Mucosa of descending colon (tissue), 3 donors: ENCODE measurements around the gene CCDC88C. TPM values are rescaled to one million over a fixed set of nuclear protein-coding genes. Genes with fewer than 3 reads are reported as not detected.

Source experiments
- ATAC-seq: fragments of 200-7000 bp; cut with Tn5 transposase; one replicate; pipeline ENCODE4 v1.9.1; 2020; ENCODE audit warnings: mild to moderate bottlenecking, moderate library complexity
- DNase-seq, 3 donors: peaks; one replicate each; pipeline ENCODE4 v3.0.0-alpha.2; 2020
- H3K36me3 ChIP-seq: fragments of 200-600 bp; one replicate; pipeline ENCODE4 v1.8.0; 2021; ENCODE audit warnings: low read depth, mild to moderate bottlenecking
- H3K4me1 ChIP-seq: fragments of 200-600 bp; one replicate; pipeline ENCODE4 v1.8.0; 2021; ENCODE audit warnings: low read depth, mild to moderate bottlenecking
- H3K4me3 ChIP-seq: fragments of 200-600 bp; one replicate; pipeline ENCODE4 v1.8.0; 2021; ENCODE audit warnings: mild to moderate bottlenecking
- H3K9me3 ChIP-seq: fragments of 200-600 bp; one replicate; pipeline ENCODE4 v1.8.0; 2021; ENCODE audit warnings: mild to moderate bottlenecking
- CTCF ChIP-seq: fragments of 200-600 bp; IDR thresholded peaks from one replicate; pipeline ENCODE4 v1.8.0; 2022; ENCODE audit warnings: antibody characterized with exemption, mild to moderate bottlenecking
- intact Hi-C, 2 donors: fragments of 100-400 bp; cut with DNase I in 1 of 2; cut with micrococcal nuclease in 1 of 2; formaldehyde crosslinking; loops; one replicate each; pipeline versions ENCODE4 v1.11.0 to v1.11.1; 2022; cut with DNase I, micrococcal nuclease
- total RNA-seq, 3 donors: library from RNA; stranded (reverse); fragmentation: NEBNext Ultra II Directional in 2 of 3; extraction: Animal tissue kit (Norgen Biotek cat#: 25700) in 2 of 3; gene quantifications; one replicate each; pipeline versions ENCODE4 v1.2.1 to v1.2.4, GENCODE V29; 2021 to 2023
- donor health status: DM: no; HTN: no; CAD: no; lungs with moderate emphysema.
- donor health status: DM: no; HTN: no; CAD: no.
- donor health status: DM: no; HTN: yes; CAD: no.

Gene CCDC88C
- total RNA-seq, 3 donors from 2014 or later, result 30.1 to 62.1 (median 56.6) TPM

- peaks cover 26% of the 10 kb centered on the region for H3K4me1 ChIP-seq
- ATAC-seq (peak; percentile 51), DNase-seq (no peak)
- no peak for TF ChIP-seq CTCF
- no peak overlapping the region for H3K4me3 ChIP-seq
- no peaks in the 10 kb centered on the region for H3K36me3 ChIP-seq
- intact Hi-C loops, result no loop called here
- H3K9me3 ChIP-seq, result no peaks in the 10 kb centered on the region
These were observed 47.8 kb downstream of the CCDC88C start for GRCh38 chr14:91369628-91370445.

GRCh38 chr14:91368776-91369416 is 48.7 kb downstream of the CCDC88C start:
- TF ChIP-seq CTCF, result no peak
- no peak overlapping the region for H3K4me3 ChIP-seq

GRCh38 chr14:91367173-91368171 is 50.1 kb downstream of the CCDC88C start:
- Histone ChIP-seq H3K4me1 (peaks cover 22% of the 10 kb centered on the region), H3K36me3 (no peaks in the 10 kb centered on the region), H3K4me3 (no peak overlapping the region), H3K9me3 (no peaks in the 10 kb centered on the region)
- ATAC-seq (peak; percentile 46), DNase-seq (peak in 1 of 3 donors; percentile 51)
- intact Hi-C loops, result no loop called here
- TF ChIP-seq CTCF, result no peak

More at GRCh38 chr14:91368776-91369416, 48.7 kb downstream of the CCDC88C start:
- Histone ChIP-seq H3K4me1 (peaks cover 23% of the 10 kb centered on the region), H3K36me3 (no peaks in the 10 kb centered on the region), H3K9me3 (no peaks in the 10 kb centered on the region)
- no peak for DNase-seq
- intact Hi-C loops, result no loop called here
- no peak for ATAC-seq

GRCh38 chr14:91366749-91367148 is 50.9 kb downstream of the CCDC88C start:
- DNase-seq, result peak in 1 of 3 donors; percentile 13
- Histone ChIP-seq H3K4me1 (peaks cover 17% of the 10 kb centered on the region), H3K36me3 (no peaks in the 10 kb centered on the region), H3K4me3 (no peak overlapping the region), H3K9me3 (no peaks in the 10 kb centered on the region)
- no peak for TF ChIP-seq CTCF
- no peak for ATAC-seq
- intact Hi-C loops, result no loop called here

GRCh38 chr14:91365552-91365951 is 52.1 kb downstream of the CCDC88C start:
- H3K4me3 ChIP-seq, result no peak overlapping the region
- no peak for TF ChIP-seq CTCF
- ATAC-seq (no peak), DNase-seq (peak in 1 of 3 donors; percentile 1)
- no peaks in the 10 kb centered on the region for H3K9me3 ChIP-seq
- H3K36me3 ChIP-seq, result no peaks in the 10 kb centered on the region
- intact Hi-C loops, result no loop called here
- peaks cover 6% of the 10 kb centered on the region for H3K4me1 ChIP-seq
